GM23338 (cell line): Measurements from ENCODE around the gene WIPF3. TPM values are rescaled to one million over a fixed set of nuclear protein-coding genes. Genes with fewer than 3 reads are reported as not detected.

ENCODE experiments used
- ATAC-seq: fragments of 200-7000 bp; cut with Tn5 transposase; 3 replicates; pipeline ENCODE4 v1.9.1; 2020
- DNase-seq: peaks from one replicate; pipeline ENCODE4 v3.0.0-alpha.2; 2015; ENCODE audit warnings: low spot score
- H2AFZ ChIP-seq: fragments of 200-600 bp; sonication (generic); 2 replicates; pipeline ENCODE4 v1.8.0; 2016; ENCODE audit warnings: antibody characterized with exemption, mild to moderate bottlenecking, moderate library complexity
- H3F3A ChIP-seq: fragments of 200-600 bp; sonication (generic); replicated peaks from 2 replicates; pipeline ENCODE4 v1.8.0; 2017; ENCODE audit warnings: antibody characterized with exemption, mixed run types, low read depth
- H3K27ac ChIP-seq: fragments of 200-600 bp; sonication (generic); 2 replicates; pipeline ENCODE4 v1.6.1; 2016; ENCODE audit warnings: low read depth
- H3K27me3 ChIP-seq: fragments of 200-600 bp; sonication (generic); 2 replicates; pipeline ENCODE4 v1.8.0; 2016; ENCODE audit warnings: mild to moderate bottlenecking, mixed run types, moderate library complexity; ENCODE audit not compliant: insufficient read depth
- H3K36me3 ChIP-seq: fragments of 200-600 bp; sonication (generic); 2 replicates; pipeline ENCODE4 v1.8.0; 2016; ENCODE audit warnings: mild to moderate bottlenecking; ENCODE audit not compliant: insufficient read depth
- H3K4me1 ChIP-seq: fragments of 200-600 bp; sonication (generic); 2 replicates; pipeline ENCODE4 v1.8.0; 2016; ENCODE audit warnings: mild to moderate bottlenecking, moderate library complexity; ENCODE audit not compliant: insufficient read depth
- H3K4me2 ChIP-seq: fragments of 200-600 bp; sonication (generic); 2 replicates; pipeline ENCODE4 v1.7.1; 2017; ENCODE audit warnings: mixed run types
- H3K4me3 ChIP-seq: fragments of 200-600 bp; sonication (generic); 2 replicates; pipeline ENCODE4 v1.6.1; 2016; ENCODE audit warnings: mixed run types
- H3K79me2 ChIP-seq: fragments of 200-600 bp; sonication (generic); replicated peaks from 2 replicates; pipeline ENCODE4 v1.8.0; 2017; ENCODE audit warnings: mild to moderate bottlenecking; ENCODE audit not compliant: insufficient read depth
- H3K9me2 ChIP-seq: fragments of 200-600 bp; sonication (generic); 2 replicates; pipeline ENCODE4 v1.8.0; 2017; ENCODE audit not compliant: insufficient read depth
- H4K20me1 ChIP-seq: fragments of 200-600 bp; sonication (generic); replicated peaks from 2 replicates; pipeline ENCODE4 v1.8.0; 2017; ENCODE audit warnings: mild to moderate bottlenecking; ENCODE audit not compliant: insufficient read depth
- H3K27ac Mint-ChIP-seq: 2 replicates; pipeline ENCODE4 v1.8.0; 2020; ENCODE audit warnings: inconsistent platforms, mild to moderate bottlenecking, moderate library complexity, mixed read lengths
- H3K27me3 Mint-ChIP-seq: 3 replicates; pipeline ENCODE4 v1.8.0; 2022; ENCODE audit warnings: low read depth, mild to moderate bottlenecking, moderate library complexity, mixed read lengths, inconsistent platforms; ENCODE audit not compliant: insufficient read depth, poor library complexity
- H3K36me3 Mint-ChIP-seq: 3 replicates; pipeline ENCODE4 v1.8.0; 2021; ENCODE audit warnings: low read depth, mild to moderate bottlenecking, inconsistent platforms, moderate library complexity, mixed read lengths
- H3K4me1 Mint-ChIP-seq: 3 replicates; pipeline ENCODE4 v1.8.0; 2020; ENCODE audit warnings: mild to moderate bottlenecking, inconsistent platforms, mixed read lengths
- H3K4me3 Mint-ChIP-seq: 3 replicates; pipeline ENCODE4 v1.8.0; 2021; ENCODE audit warnings: moderate library complexity, mild to moderate bottlenecking, inconsistent platforms, mixed read lengths
- H3K9me3 Mint-ChIP-seq: 3 replicates; pipeline ENCODE4 v1.8.0; 2020; ENCODE audit warnings: moderate library complexity, mild to moderate bottlenecking, inconsistent platforms, mixed read lengths
- CREB1 ChIP-seq: fragments of 250-450 bp; sonication (Bioruptor Pico); IDR thresholded peaks from 2 replicates; pipeline ENCODE4 v1.5.0; 2020; ENCODE audit warnings: low read depth, mild to moderate bottlenecking, moderate library complexity
- NANOG ChIP-seq: IDR thresholded peaks from 2 replicates; pipeline ENCODE4 v1.6.1; 2016; ENCODE audit warnings: antibody characterized with exemption, borderline replicate concordance
- ZNF114 ChIP-seq: fragments of 250-450 bp; sonication (Bioruptor Pico); IDR thresholded peaks from 2 replicates; pipeline ENCODE4 v1.5.0; 2020; ENCODE audit warnings: mild to moderate bottlenecking, moderate library complexity
- ZNF331 ChIP-seq: fragments of 250-450 bp; sonication (Bioruptor Pico); IDR thresholded peaks from 2 replicates; pipeline ENCODE4 v1.5.0; 2020; ENCODE audit warnings: low read depth, mild to moderate bottlenecking, moderate library complexity
- polyA plus RNA-seq: library from polyadenylated mRNA; unstranded; fragments of >200 nt; fragmentation: Nextera tagmentation; extraction: Ambion mirVana; gene quantifications from 2 replicates; pipeline ENCODE4 v1.2.1, GENCODE V29; 2016
- total RNA-seq: library from RNA; depleted of rRNA; stranded (reverse); fragments of >200 nt; shearing (Covaris generic); gene quantifications from 2 replicates; pipeline ENCODE4 v1.2.3, GENCODE V29; 2014
- TF ChIP-seq, protein P1 (sequence below): IDR thresholded peaks from one replicate; pipeline ENCODE4 v1.6.1; 2018; ENCODE audit warnings: antibody characterized with exemption; ENCODE audit not compliant: unreplicated experiment
- TF ChIP-seq, protein P2 (sequence below): IDR thresholded peaks from 2 replicates; pipeline ENCODE4 v1.6.1; 2016; ENCODE audit warnings: antibody characterized with exemption
- TF ChIP-seq, protein P3 (sequence below): fragments of 250-450 bp; sonication (Bioruptor Pico); IDR thresholded peaks from 2 replicates; pipeline ENCODE4 v1.5.0; 2020; ENCODE audit warnings: mild to moderate bottlenecking, moderate library complexity

Gene WIPF3
- total and polyA plus RNA-seq, 2 experiments from 2014 or later, result 5.7 to 11.4 TPM

DNA sequence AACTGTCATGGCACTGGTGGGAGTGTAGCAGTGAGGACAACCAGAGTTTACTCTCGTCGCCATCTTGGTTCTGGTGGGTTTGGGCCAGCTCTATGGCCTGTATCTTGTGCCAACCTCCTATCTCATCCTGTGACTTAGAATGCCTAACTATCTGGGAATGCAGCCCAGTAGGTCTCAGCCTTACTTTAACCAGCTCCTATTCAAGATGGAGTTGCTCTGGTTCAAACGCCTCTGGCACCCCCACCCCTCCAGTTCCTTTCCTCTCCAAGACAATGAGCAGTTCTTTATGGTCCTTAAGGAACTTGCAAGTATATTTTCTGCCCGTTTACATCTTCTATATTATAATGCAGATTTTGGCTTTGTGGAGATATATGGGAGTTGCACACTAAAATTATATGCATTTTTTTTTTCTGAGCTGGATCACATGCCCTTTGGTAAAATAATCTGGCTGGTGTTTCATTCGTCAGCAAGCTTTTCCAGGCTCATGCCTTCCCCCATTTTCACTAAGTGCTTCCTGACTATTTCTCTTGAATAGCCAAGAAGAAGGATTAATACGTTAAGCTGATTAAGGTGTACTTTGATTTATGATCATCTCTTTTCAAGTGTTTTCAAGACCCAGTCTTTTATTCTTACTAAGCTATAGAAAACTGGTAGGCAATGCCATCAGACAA is 11.2 kb upstream of the WIPF3 start:
- Histone ChIP-seq H3K27me3 (no peaks in the 10 kb centered on the region; the same call in 1 of the 2 replicates), H3K27ac (no peak overlapping the region), H4K20me1 (no peaks in the 10 kb centered on the region), H3K4me1 (peaks cover 20% of the 10 kb centered on the region), H3K4me2 (peak overlapping the region; percentile 35), H2AFZ (no peak overlapping the region), H3F3A (no peaks in the 10 kb centered on the region), H3K36me3 (no peaks in the 10 kb centered on the region), H3K4me3 (no peak overlapping the region), H3K9me2 (peaks cover 4% of the 10 kb centered on the region; the same call in 1 of the 2 replicates), H3K79me2 (no peaks in the 10 kb centered on the region)
- ATAC-seq (no peak), DNase-seq (no peak)
- Mint-ChIP-seq H3K36me3 (no peaks in the 10 kb centered on the region), H3K4me3 (no peak overlapping the region), H3K4me1 (peaks cover 26% of the 10 kb centered on the region), H3K9me3 (no peaks in the 10 kb centered on the region), H3K27ac (no peak overlapping the region), H3K27me3 (peaks cover 11% of the 10 kb centered on the region)
- no peak for TF ChIP-seq CREB1 (CRISPR knock-in tag)
- TF ChIP-seq, protein P1, sequence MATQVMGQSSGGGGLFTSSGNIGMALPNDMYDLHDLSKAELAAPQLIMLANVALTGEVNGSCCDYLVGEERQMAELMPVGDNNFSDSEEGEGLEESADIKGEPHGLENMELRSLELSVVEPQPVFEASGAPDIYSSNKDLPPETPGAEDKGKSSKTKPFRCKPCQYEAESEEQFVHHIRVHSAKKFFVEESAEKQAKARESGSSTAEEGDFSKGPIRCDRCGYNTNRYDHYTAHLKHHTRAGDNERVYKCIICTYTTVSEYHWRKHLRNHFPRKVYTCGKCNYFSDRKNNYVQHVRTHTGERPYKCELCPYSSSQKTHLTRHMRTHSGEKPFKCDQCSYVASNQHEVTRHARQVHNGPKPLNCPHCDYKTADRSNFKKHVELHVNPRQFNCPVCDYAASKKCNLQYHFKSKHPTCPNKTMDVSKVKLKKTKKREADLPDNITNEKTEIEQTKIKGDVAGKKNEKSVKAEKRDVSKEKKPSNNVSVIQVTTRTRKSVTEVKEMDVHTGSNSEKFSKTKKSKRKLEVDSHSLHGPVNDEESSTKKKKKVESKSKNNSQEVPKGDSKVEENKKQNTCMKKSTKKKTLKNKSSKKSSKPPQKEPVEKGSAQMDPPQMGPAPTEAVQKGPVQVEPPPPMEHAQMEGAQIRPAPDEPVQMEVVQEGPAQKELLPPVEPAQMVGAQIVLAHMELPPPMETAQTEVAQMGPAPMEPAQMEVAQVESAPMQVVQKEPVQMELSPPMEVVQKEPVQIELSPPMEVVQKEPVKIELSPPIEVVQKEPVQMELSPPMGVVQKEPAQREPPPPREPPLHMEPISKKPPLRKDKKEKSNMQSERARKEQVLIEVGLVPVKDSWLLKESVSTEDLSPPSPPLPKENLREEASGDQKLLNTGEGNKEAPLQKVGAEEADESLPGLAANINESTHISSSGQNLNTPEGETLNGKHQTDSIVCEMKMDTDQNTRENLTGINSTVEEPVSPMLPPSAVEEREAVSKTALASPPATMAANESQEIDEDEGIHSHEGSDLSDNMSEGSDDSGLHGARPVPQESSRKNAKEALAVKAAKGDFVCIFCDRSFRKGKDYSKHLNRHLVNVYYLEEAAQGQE, result no peak
- TF ChIP-seq, protein P2, sequence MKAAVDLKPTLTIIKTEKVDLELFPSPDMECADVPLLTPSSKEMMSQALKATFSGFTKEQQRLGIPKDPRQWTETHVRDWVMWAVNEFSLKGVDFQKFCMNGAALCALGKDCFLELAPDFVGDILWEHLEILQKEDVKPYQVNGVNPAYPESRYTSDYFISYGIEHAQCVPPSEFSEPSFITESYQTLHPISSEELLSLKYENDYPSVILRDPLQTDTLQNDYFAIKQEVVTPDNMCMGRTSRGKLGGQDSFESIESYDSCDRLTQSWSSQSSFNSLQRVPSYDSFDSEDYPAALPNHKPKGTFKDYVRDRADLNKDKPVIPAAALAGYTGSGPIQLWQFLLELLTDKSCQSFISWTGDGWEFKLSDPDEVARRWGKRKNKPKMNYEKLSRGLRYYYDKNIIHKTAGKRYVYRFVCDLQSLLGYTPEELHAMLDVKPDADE, result no peak
- no peak for TF ChIP-seq NANOG
- no peak for TF ChIP-seq ZNF114 (CRISPR knock-in tag)

DNA sequence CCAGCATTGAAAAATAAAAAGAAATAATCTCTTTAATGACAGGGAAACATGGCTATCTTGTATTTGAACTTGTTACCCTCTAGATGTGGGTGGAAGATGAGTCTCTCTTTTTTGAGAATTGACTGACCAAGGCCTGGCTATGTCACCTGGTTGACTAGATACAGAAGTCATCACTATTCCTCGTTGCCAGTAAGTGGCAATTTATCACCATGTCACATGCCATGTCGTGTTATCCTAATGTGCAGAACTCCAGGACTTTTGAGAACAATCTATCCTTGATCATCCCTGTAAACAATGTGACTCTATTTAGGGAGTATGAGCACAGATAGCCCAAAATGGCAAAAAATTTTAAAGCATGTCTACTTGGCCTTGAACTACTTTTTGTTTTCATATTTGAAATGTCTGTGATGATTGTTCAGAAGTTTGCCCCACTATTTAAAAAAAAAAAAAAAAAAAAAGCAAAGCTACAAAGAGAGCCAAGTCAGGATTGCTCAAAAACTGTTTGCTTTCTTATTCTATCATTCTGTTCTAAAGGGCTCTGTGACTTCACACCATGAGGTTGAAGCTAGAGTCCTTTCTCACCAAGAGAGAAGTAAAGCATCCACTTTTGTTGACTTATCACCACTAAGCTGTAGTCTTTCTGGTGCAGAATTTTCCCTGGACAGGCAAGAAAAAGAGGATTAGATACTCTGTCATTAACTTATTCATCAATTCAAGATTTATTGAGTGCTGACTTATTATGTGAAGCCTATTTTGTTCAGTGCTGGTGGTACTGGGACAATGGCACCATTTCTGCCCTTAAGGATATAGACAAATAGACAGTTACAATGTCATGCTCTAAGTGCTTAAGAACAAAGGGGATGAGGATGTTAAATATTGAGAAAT is 10.4 kb upstream of the WIPF3 start:
- Histone ChIP-seq H3K4me3 (no peak overlapping the region), H4K20me1 (no peaks in the 10 kb centered on the region), H3K27me3 (no peaks in the 10 kb centered on the region; the same call in 1 of the 2 replicates), H3K9me2 (peaks cover 4% of the 10 kb centered on the region; the same call in 1 of the 2 replicates), H3K27ac (no peak overlapping the region), H3F3A (no peaks in the 10 kb centered on the region), H2AFZ (no peak overlapping the region), H3K36me3 (no peaks in the 10 kb centered on the region), H3K79me2 (no peaks in the 10 kb centered on the region), H3K4me2 (no peak overlapping the region), H3K4me1 (peaks cover 20% of the 10 kb centered on the region)
- no peaks in the 10 kb centered on the region for H3K9me3 Mint-ChIP-seq
- ATAC-seq (no peak), DNase-seq (no peak)
- no peak overlapping the region for H3K4me3 Mint-ChIP-seq
- H3K27ac Mint-ChIP-seq, result no peak overlapping the region
- H3K4me1 Mint-ChIP-seq, result peaks cover 26% of the 10 kb centered on the region
- peaks cover 11% of the 10 kb centered on the region for H3K27me3 Mint-ChIP-seq
- no peaks in the 10 kb centered on the region for H3K36me3 Mint-ChIP-seq
- TF ChIP-seq CREB1 (CRISPR knock-in tag) (no peak), ZNF114 (CRISPR knock-in tag) (no peak), ZNF331 (no peak)
- TF ChIP-seq, protein P3, sequence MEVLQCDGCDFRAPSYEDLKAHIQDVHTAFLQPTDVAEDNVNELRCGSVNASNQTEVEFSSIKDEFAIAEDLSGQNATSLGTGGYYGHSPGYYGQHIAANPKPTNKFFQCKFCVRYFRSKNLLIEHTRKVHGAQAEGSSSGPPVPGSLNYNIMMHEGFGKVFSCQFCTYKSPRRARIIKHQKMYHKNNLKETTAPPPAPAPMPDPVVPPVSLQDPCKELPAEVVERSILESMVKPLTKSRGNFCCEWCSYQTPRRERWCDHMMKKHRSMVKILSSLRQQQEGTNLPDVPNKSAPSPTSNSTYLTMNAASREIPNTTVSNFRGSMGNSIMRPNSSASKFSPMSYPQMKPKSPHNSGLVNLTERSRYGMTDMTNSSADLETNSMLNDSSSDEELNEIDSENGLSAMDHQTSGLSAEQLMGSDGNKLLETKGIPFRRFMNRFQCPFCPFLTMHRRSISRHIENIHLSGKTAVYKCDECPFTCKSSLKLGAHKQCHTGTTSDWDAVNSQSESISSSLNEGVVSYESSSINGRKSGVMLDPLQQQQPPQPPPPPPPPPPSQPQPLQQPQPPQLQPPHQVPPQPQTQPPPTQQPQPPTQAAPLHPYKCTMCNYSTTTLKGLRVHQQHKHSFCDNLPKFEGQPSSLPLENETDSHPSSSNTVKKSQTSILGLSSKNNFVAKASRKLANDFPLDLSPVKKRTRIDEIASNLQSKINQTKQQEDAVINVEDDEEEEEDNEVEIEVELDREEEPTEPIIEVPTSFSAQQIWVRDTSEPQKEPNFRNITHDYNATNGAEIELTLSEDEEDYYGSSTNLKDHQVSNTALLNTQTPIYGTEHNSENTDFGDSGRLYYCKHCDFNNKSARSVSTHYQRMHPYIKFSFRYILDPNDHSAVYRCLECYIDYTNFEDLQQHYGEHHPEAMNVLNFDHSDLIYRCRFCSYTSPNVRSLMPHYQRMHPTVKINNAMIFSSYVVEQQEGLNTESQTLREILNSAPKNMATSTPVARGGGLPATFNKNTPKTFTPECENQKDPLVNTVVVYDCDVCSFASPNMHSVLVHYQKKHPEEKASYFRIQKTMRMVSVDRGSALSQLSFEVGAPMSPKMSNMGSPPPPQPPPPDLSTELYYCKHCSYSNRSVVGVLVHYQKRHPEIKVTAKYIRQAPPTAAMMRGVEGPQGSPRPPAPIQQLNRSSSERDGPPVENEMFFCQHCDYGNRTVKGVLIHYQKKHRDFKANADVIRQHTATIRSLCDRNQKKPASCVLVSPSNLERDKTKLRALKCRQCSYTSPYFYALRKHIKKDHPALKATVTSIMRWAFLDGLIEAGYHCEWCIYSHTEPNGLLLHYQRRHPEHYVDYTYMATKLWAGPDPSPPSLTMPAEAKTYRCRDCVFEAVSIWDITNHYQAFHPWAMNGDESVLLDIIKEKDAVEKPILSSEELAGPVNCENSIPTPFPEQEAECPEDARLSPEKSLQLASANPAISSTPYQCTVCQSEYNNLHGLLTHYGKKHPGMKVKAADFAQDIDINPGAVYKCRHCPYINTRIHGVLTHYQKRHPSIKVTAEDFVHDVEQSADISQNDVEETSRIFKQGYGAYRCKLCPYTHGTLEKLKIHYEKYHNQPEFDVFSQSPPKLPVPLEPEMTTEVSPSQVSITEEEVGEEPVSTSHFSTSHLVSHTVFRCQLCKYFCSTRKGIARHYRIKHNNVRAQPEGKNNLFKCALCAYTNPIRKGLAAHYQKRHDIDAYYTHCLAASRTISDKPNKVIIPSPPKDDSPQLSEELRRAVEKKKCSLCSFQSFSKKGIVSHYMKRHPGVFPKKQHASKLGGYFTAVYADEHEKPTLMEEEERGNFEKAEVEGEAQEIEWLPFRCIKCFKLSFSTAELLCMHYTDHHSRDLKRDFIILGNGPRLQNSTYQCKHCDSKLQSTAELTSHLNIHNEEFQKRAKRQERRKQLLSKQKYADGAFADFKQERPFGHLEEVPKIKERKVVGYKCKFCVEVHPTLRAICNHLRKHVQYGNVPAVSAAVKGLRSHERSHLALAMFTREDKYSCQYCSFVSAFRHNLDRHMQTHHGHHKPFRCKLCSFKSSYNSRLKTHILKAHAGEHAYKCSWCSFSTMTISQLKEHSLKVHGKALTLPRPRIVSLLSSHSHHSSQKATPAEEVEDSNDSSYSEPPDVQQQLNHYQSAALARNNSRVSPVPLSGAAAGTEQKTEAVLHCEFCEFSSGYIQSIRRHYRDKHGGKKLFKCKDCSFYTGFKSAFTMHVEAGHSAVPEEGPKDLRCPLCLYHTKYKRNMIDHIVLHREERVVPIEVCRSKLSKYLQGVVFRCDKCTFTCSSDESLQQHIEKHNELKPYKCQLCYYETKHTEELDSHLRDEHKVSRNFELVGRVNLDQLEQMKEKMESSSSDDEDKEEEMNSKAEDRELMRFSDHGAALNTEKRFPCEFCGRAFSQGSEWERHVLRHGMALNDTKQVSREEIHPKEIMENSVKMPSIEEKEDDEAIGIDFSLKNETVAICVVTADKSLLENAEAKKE (CRISPR knock-in tag), result no peak
